IMR-90 (cell line): ENCODE results near the gene ATXN1. TPM values are rescaled to one million over a fixed set of nuclear protein-coding genes. Genes with fewer than 3 reads are reported as not detected.

Source experiments
- ATAC-seq: fragments of 200-7000 bp; cut with Tn5 transposase; 2 replicates; pipeline ENCODE4 v1.9.1; 2020; ENCODE audit warnings: low read depth, mild to moderate bottlenecking, moderate library complexity
- BruUV-seq: library from RNA; stranded (reverse); fragments of 400-500 nt; replicated peaks from 2 replicates; lab custom pipeline; 2021; lab: Mats Ljungman, UMichigan
- CTCF ChIA-PET: fragments of 300-600 bp; formaldehyde crosslinking; extraction: SDS; loops from one replicate; lab custom pipeline; 2021; ENCODE audit warnings: antibody characterized with exemption; lab: Yijun Ruan, JAX
- POLR2A ChIA-PET: fragments of 300-600 bp; sonication (Branson Sonifier 250); formaldehyde crosslinking; loops from one replicate; lab custom pipeline; 2022; ENCODE audit warnings: antibody characterized with exemption; ENCODE audit not compliant: unreplicated experiment; lab: Charles Lee
- DNase-seq: peaks from one replicate; pipeline ENCODE4 v3.0.0; 2013
- H2AFZ ChIP-seq: replicated peaks from 2 replicates; pipeline ENCODE3; 2013; ENCODE audit warnings: low read length, mild to moderate bottlenecking; ENCODE audit not compliant: poor library complexity
- H2AK5ac ChIP-seq: 2 replicates; pipeline ENCODE4 v1.6.1; 2013; ENCODE audit warnings: low read depth, low read length, inconsistent platforms
- H2AK9ac ChIP-seq: replicated peaks from 2 replicates; pipeline ENCODE3; 2013; ENCODE audit warnings: mild to moderate bottlenecking, low read depth, low read length, moderate library complexity; ENCODE audit not compliant: poor library complexity
- H2BK120ac ChIP-seq: 2 replicates; pipeline ENCODE4 v1.6.1; 2013; ENCODE audit warnings: low read depth, low read length, inconsistent platforms
- H2BK15ac ChIP-seq: 3 replicates; pipeline ENCODE4 v1.6.1; 2013; ENCODE audit warnings: low read depth, low read length, inconsistent platforms
- H2BK20ac ChIP-seq: 2 replicates; pipeline ENCODE4 v1.6.1; 2013; ENCODE audit warnings: low read depth, mild to moderate bottlenecking, inconsistent platforms, low read length, moderate library complexity
- H2BK5ac ChIP-seq: 2 replicates; pipeline ENCODE4 v1.6.1; 2013; ENCODE audit warnings: mild to moderate bottlenecking, low read depth, low read length, inconsistent platforms; ENCODE audit not compliant: poor library complexity, severe bottlenecking
- H3K14ac ChIP-seq: replicated peaks from 2 replicates; pipeline ENCODE4 v1.6.1; 2013; ENCODE audit warnings: low read depth, low read length, inconsistent platforms
- H3K18ac ChIP-seq: 2 replicates; pipeline ENCODE4 v1.6.1; 2013; ENCODE audit warnings: low read depth, low read length, control low read depth
- H3K23ac ChIP-seq: 2 replicates; pipeline ENCODE4 v1.6.1; 2013; ENCODE audit warnings: low read depth, low read length, inconsistent platforms
- H3K27ac ChIP-seq: 2 replicates; pipeline ENCODE4 v1.5.1; 2013; ENCODE audit warnings: mild to moderate bottlenecking, control low read depth, low read length; ENCODE audit not compliant: insufficient read depth
- H3K27me3 ChIP-seq: 2 replicates; pipeline ENCODE4 v1.6.1; 2013; ENCODE audit warnings: low read length; ENCODE audit not compliant: control insufficient read depth, insufficient read depth
- H3K36me3 ChIP-seq: 2 replicates; pipeline ENCODE4 v1.6.1; 2013; ENCODE audit warnings: low read length, mixed read lengths; ENCODE audit not compliant: control insufficient read depth, insufficient read depth
- H3K4ac ChIP-seq: 2 replicates; pipeline ENCODE4 v1.6.1; 2013; ENCODE audit warnings: low read depth, low read length, inconsistent platforms
- H3K4me1 ChIP-seq: 2 replicates; pipeline ENCODE4 v1.6.1; 2013; ENCODE audit warnings: low read length, mixed read lengths; ENCODE audit not compliant: control insufficient read depth, insufficient read depth
- H3K4me2 ChIP-seq: 2 replicates; pipeline ENCODE4 v1.6.1; 2013; ENCODE audit warnings: low read depth, mild to moderate bottlenecking, control low read depth, low read length, moderate library complexity
- H3K4me3 ChIP-seq: 2 replicates; pipeline ENCODE4 v1.5.1; 2013; ENCODE audit warnings: low read depth, mild to moderate bottlenecking, control low read depth, low read length, moderate library complexity; ENCODE audit not compliant: insufficient read depth
- H3K56ac ChIP-seq: 2 replicates; pipeline ENCODE4 v1.6.1; 2013; ENCODE audit warnings: low read length, inconsistent platforms; ENCODE audit not compliant: insufficient read depth; ENCODE audit errors: extremely low read depth
- H3K79me1 ChIP-seq, 2 experiments: 2 replicates each; pipeline ENCODE4 v1.6.1; 2013; ENCODE audit warnings: low read length in 2 of 2, inconsistent platforms in 1 of 2, low read depth in 1 of 2
- H3K9ac ChIP-seq: 2 replicates; pipeline ENCODE4 v1.6.1; 2013; ENCODE audit warnings: low read depth, low read length, control low read depth
- H3K9me1 ChIP-seq: 2 replicates; pipeline ENCODE4 v1.6.1; 2013; ENCODE audit warnings: low read length, inconsistent platforms; ENCODE audit not compliant: insufficient read depth
- H3K9me3 ChIP-seq: 2 replicates; pipeline ENCODE4 v1.6.1; 2013; ENCODE audit warnings: low read length; ENCODE audit not compliant: control insufficient read depth, insufficient read depth
- H4K20me1 ChIP-seq: 2 replicates; pipeline ENCODE4 v1.6.1; 2013; ENCODE audit warnings: low read length, inconsistent platforms; ENCODE audit not compliant: insufficient read depth
- H4K5ac ChIP-seq: 2 replicates; pipeline ENCODE4 v1.6.1; 2013; ENCODE audit warnings: mild to moderate bottlenecking, low read depth, low read length, control low read depth
- H4K8ac ChIP-seq, 2 experiments: 2 replicates each; pipeline ENCODE4 v1.6.1; 2013; ENCODE audit warnings: low read depth in 2 of 2, low read length in 2 of 2, control low read depth in 1 of 2, inconsistent platforms in 1 of 2
- H4K91ac ChIP-seq: 2 replicates; pipeline ENCODE4 v1.6.1; 2013; ENCODE audit warnings: low read depth, low read length, inconsistent platforms; ENCODE audit not compliant: insufficient read depth
- CEBPB ChIP-seq: IDR thresholded peaks from 2 replicates; pipeline ENCODE4 v1.6.1; 2012; ENCODE audit warnings: low read depth, low read length, improper control_type of control experiment
- MAFK ChIP-seq: IDR thresholded peaks from 2 replicates; pipeline ENCODE4 v1.6.1; 2012; ENCODE audit warnings: low read depth, low read length, improper control_type of control experiment
- MXI1 ChIP-seq: IDR thresholded peaks from 2 replicates; pipeline ENCODE4 v1.6.1; 2012; ENCODE audit warnings: low read depth, mild to moderate bottlenecking, low read length, moderate library complexity, borderline replicate concordance
- WGBS, 2 experiments: methylation state at CpG; one replicate each; pipeline versions ENCODE4 v1.1.5 to v1.1.7; 2013; ENCODE audit warnings: missing lambda C conversion rate in 2 of 2; ENCODE audit not compliant: insufficient read length in 1 of 2; ENCODE audit errors: extremely low coverage in 2 of 2; 5-methylcytosine and 5-hydroxymethylcytosine counted together
- dilution Hi-C: fragments of 300-500 bp; cut with HindIII; formaldehyde crosslinking; loops from one replicate; pipeline ENCODE4 v1.14.3; 2018; ENCODE audit warnings: low sequenced_read_pairs; ENCODE audit not compliant: unreplicated experiment
- in situ Hi-C: fragments of 300-500 bp; cut with MboI; formaldehyde crosslinking; loops from 3 replicates; pipeline ENCODE4 v1.14.3; 2019; ENCODE audit warnings: low sequenced_read_pairs, inconsistent platforms, mixed read lengths
- intact Hi-C: fragments of 100-400 bp; cut with micrococcal nuclease; formaldehyde crosslinking; loops from 2 replicates; pipeline ENCODE4 v1.10.0; 2022
- polyA plus RNA-seq, 3 experiments: library from polyadenylated mRNA; depleted of rRNA; stranded (reverse); fragments of >200 nt; gene quantifications; 2 replicates each; pipeline ENCODE4 v1.2.3, GENCODE V29; 2012; ENCODE audit warnings: low replicate concordance in 1 of 3
- total RNA-seq: library from RNA; depleted of rRNA; stranded (reverse); fragments of >200 nt; gene quantifications from 2 replicates; pipeline ENCODE4 v1.2.3, GENCODE V29; 2012

Gene ATXN1
- total and polyA plus RNA-seq, 2 of the 4 experiments (the other 2 are of a cell fraction): 7.3 to 11.1 TPM

GRCh38 chr6:16687045-16687444 lies 74.2 kb downstream of the ATXN1 start:
- H2AK9ac ChIP-seq: no peak overlapping the region
- H2BK120ac ChIP-seq: no peak overlapping the region
- no peak overlapping the region for H3K9ac ChIP-seq
- H3K18ac ChIP-seq: no peak overlapping the region
- H4K91ac ChIP-seq: no peak overlapping the region
- H2BK5ac ChIP-seq: peak overlapping the region; percentile 46
- no peak for DNase-seq
- H4K20me1 ChIP-seq: peaks cover 7% of the 10 kb centered on the region; the same call in 1 of the 2 replicates
- no peaks in the 10 kb centered on the region for H3K27me3 ChIP-seq
- BruUV-seq: no TSS peak
- 0 out of 2 replicates have a peak, but pooled peaks cover 2% of the 10 kb centered on the region for H3K36me3 ChIP-seq
- in situ Hi-C loops (no loop called here), dilution Hi-C loops (no loop called here), intact Hi-C loops (no loop called here)
- peak overlapping the region; percentile 16; the same call in 1 of the 3 replicates for H2BK15ac ChIP-seq
- ATAC-seq: no peak
- H2AK5ac ChIP-seq: no peak overlapping the region
- no peak overlapping the region for H2BK20ac ChIP-seq
- peak overlapping the region; percentile 20; the same call in 1 of the 2 replicates for H3K4me2 ChIP-seq
- no peak overlapping the region; the same call in 1 of the 2 replicates for H4K5ac ChIP-seq
- H3K79me1 ChIP-seq: peaks cover 14 to 51% of the 10 kb centered on the region in 2 experiments
- no peak overlapping the region for H3K27ac ChIP-seq
- WGBS, 2 experiments: no CpG with 5 or more reads among the region's 3 CpGs
- TF ChIP-seq CEBPB (no peak), MXI1 (no peak), MAFK (no peak)
- no peak overlapping the region for H2AFZ ChIP-seq
- H3K4me1 ChIP-seq: peaks cover 18% of the 10 kb centered on the region
- no peak overlapping the region for H3K14ac ChIP-seq
- H4K8ac ChIP-seq: no peak overlapping the region
- ChIA-PET POLR2A (no interaction called here), CTCF (no interaction called here)
- no peak overlapping the region for H3K56ac ChIP-seq
- H3K9me1 ChIP-seq: peaks cover 4% of the 10 kb centered on the region; the same call in 1 of the 2 replicates
- no peaks in the 10 kb centered on the region for H3K9me3 ChIP-seq
- no peak overlapping the region for H3K4me3 ChIP-seq
- no peak overlapping the region for H3K23ac ChIP-seq
- H3K4ac ChIP-seq: no peak overlapping the region
